GM13976 (cell line): ENCODE results near the gene ING3.

ENCODE experiments used
- DNase-seq: peaks from one replicate; pipeline ENCODE4 v3.0.0; 2012; ENCODE audit warnings: low spot score
- in situ Hi-C: fragments of 300-500 bp; cut with MboI; formaldehyde crosslinking; loops from one replicate; pipeline ENCODE4 v1.12.0; 2022; ENCODE audit warnings: low sequenced_read_pairs, mixed read lengths, inconsistent platforms; ENCODE audit not compliant: unreplicated experiment
- TF ChIP-seq, protein P1 (sequence below): IDR thresholded peaks from 2 replicates; pipeline ENCODE4 v1.5.1; 2012; ENCODE audit warnings: borderline replicate concordance, mild to moderate bottlenecking; ENCODE audit not compliant: insufficient read depth; ENCODE audit errors: extremely low read depth, missing control alignments, control extremely low read depth

ING3 gene

GRCh38 chr7:120996333-120996987 is 45.9 kb downstream of the ING3 start:
- TF ChIP-seq, protein P1, sequence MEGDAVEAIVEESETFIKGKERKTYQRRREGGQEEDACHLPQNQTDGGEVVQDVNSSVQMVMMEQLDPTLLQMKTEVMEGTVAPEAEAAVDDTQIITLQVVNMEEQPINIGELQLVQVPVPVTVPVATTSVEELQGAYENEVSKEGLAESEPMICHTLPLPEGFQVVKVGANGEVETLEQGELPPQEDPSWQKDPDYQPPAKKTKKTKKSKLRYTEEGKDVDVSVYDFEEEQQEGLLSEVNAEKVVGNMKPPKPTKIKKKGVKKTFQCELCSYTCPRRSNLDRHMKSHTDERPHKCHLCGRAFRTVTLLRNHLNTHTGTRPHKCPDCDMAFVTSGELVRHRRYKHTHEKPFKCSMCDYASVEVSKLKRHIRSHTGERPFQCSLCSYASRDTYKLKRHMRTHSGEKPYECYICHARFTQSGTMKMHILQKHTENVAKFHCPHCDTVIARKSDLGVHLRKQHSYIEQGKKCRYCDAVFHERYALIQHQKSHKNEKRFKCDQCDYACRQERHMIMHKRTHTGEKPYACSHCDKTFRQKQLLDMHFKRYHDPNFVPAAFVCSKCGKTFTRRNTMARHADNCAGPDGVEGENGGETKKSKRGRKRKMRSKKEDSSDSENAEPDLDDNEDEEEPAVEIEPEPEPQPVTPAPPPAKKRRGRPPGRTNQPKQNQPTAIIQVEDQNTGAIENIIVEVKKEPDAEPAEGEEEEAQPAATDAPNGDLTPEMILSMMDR, result no peak
- no peak for DNase-seq
- in situ Hi-C loops, result loop anchor here (25.0 kb wide), 2 partner anchors 91 to 341 kb away; partner anchors contain the start of gene WNT16

GRCh38 chr7:120996988-120997345 is 46.4 kb downstream of the ING3 start:
- in situ Hi-C loops, result loop anchor here (25.0 kb wide), 2 partner anchors 90 to 340 kb away; partner anchors contain the start of gene WNT16
- TF ChIP-seq, protein P1, result no peak
- no peak for DNase-seq

GRCh38 chr7:120997882-120998474 is 47.4 kb downstream of the ING3 start:
- DNase-seq, result no peak
- in situ Hi-C loops, result loop anchor here (25.0 kb wide), 2 partner anchors 89 to 339 kb away; partner anchors contain the start of gene WNT16
- TF ChIP-seq, protein P1, result no peak

GRCh38 chr7:120998520-120998919 is 47.9 kb downstream of the ING3 start:
- TF ChIP-seq, protein P1, result no peak
- in situ Hi-C loops, result loop anchor here (25.0 kb wide), 2 partner anchors 89 to 339 kb away; partner anchors contain the start of gene WNT16
- DNase-seq, result no peak

DNA sequence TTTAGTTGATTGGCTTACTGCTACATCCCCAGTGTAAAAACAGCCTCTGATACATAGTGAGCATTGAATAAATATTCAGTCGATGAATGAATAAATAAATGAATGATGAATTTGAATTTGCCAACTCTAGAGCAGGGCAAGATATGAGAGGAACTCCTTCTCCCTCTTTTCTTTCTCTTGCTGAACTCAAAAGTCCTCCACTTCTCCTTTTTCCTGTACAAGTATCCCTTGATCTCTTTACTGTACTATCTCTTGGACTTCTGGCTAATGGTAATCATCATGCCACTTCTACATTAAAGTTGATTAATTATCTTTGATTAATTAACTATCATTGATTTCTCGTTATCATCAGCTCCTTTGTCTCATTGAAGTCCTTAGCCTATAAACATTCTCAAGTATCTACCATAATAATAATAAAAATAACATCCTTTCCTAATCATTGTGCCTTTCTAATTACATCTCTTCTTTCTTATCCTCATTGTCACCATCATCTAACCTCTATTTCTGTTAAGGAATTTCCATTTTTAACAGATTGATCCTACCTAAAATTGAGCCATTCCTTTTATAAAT is 48.5 kb downstream of the ING3 start:
- DNase-seq, result no peak
- TF ChIP-seq, protein P1, result no peak
- in situ Hi-C loops, result loop anchor here (25.0 kb wide), 2 partner anchors 88 to 338 kb away; partner anchors contain the start of gene WNT16

DNA sequence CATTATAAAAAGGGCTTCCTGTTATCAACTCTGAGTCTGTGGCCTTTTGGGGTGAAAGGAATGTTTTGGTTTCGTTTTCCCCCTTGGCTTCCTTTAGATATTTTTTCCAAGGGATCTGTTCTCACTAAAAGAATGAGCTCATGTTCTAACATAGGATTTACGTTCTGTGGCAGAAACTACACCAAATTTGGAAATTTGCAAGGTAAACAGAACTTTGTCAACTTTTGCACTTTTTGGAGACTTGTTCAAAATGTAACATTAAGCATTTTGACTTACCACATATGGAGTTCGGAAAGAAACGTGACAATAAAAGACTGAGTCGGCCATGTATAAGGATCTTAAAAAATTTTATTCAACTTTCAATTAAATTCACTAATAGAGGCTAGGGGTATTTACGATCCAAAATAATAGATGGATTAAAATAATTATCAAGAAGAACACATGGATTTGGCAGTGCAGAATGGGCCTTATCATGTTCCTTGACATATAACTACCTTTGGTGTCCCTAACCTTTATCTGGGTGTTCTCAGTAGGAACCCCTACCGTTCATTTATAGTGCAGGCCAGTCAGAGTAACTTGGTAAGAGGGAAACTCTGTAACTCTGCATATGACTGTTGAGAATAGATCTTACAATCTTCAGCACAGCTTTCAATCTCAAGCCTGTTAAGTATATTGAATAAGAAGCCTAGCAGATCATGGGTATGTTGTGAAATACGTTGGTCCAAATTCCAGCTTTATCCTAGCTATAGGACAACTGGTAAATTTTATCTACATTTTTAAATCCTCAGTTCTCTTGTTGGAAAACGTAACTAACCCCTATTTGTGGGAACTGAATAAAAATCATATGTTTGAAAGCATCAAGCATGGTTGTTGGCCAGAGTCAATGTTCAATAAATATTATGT is 49.8 kb downstream of the ING3 start:
- DNase-seq, result no peak
- TF ChIP-seq, protein P1, result no peak
- in situ Hi-C loops, result no loop called here
